ENCODE data around the gene AMIGO2.

DNA sequence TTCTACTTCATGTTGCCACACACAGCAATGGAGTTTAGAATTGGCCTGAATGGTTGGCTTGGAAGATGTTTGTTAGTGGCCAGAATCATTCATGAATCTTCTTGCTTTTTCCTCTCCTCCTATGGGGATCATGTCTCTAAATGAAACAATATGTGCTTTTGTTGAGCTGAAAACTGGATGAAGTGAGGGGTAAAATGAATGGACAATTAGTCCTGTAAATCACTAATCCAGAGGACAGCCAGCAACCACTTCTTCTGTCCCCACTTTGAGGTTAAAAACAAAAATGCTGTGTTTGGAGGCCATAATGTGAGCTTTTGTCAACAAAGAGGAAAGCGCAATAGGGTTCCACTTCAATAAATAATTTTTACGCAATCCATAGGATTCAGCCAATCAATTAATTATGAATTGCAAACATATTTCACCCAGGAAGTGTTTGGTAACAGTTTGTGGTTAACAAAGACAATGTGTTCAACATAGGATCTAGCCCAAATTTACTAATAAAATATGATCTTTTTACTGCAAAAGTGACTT lies 30.3 kb upstream of the AMIGO2 start:
- TF ChIP-seq, protein P1, sequence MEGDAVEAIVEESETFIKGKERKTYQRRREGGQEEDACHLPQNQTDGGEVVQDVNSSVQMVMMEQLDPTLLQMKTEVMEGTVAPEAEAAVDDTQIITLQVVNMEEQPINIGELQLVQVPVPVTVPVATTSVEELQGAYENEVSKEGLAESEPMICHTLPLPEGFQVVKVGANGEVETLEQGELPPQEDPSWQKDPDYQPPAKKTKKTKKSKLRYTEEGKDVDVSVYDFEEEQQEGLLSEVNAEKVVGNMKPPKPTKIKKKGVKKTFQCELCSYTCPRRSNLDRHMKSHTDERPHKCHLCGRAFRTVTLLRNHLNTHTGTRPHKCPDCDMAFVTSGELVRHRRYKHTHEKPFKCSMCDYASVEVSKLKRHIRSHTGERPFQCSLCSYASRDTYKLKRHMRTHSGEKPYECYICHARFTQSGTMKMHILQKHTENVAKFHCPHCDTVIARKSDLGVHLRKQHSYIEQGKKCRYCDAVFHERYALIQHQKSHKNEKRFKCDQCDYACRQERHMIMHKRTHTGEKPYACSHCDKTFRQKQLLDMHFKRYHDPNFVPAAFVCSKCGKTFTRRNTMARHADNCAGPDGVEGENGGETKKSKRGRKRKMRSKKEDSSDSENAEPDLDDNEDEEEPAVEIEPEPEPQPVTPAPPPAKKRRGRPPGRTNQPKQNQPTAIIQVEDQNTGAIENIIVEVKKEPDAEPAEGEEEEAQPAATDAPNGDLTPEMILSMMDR (conservative IDR thresholded peaks at IDR 0.05; ENCODE audit: low read depth, low read length): no peak
- TF ChIP-seq EZH2 (IDR thresholded peaks at IDR 0.05; ENCODE audit: borderline replicate concordance, low read depth, low read length, poor library complexity, severe bottlenecking): no peak

All from A673 (cell line).